Stimulated activated CD4-positive, alpha-beta T cell treated with anti-CD3 and anti-CD28 coated beads, Interleukin-2, amount 100 ng/mL, for 4 hours (primary cell): ENCODE results near the gene TACR2.

ENCODE experiments used
- DNase-seq: peaks from one replicate; pipeline ENCODE4 v3.0.0-alpha.2; 2020; ENCODE audit warnings: low read depth

TACR2 gene

DNA sequence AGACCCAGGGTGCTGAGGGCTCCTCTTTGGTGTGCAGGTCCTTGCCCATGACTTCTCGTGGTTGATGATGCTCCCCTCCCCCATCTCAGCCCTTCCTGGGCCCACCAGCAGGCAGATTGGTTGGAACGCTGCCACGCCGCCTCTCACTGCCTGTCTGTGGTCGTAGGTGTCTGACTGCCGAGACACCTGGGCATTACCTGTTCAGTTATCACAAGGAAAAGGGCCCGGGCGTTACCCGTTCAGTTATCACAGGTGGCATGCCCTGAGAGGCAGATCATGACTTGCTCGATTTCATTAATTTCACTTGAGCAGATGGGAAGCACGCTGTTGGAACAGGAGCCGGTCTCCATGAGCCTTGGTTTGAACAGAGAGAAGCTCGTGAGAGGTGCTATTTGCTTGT is 42.5 kb downstream of the TACR2 start:
- DNase-seq, result no peak

GRCh38 chr10:69372126-69372980 is 44.4 kb downstream of the TACR2 start:
- DNase-seq, result no peak

- no peak for DNase-seq
Measured at GRCh38 chr10:69367469-69367868, 49.2 kb downstream of the TACR2 start.

DNA sequence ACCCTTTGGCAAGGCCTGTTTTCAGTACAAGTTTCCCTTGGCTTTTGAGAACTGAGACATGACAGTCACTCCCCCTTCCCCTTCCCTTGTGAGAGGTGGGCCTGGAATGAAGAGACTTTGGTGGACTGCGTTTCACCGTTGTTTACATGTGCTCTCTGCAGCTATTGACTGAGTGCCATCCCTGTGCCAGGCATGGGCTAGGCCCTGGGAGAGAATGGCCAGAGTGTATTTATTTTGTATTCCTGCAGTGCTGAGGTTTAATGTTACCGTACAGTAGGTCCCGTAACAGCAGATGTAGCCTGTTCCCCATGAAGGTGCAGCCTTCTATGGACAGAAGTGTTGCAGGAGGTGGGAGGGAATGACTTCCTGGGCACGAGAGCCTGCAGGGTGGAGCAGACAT is 50.0 kb downstream of the TACR2 start:
- no peak for DNase-seq

DNA sequence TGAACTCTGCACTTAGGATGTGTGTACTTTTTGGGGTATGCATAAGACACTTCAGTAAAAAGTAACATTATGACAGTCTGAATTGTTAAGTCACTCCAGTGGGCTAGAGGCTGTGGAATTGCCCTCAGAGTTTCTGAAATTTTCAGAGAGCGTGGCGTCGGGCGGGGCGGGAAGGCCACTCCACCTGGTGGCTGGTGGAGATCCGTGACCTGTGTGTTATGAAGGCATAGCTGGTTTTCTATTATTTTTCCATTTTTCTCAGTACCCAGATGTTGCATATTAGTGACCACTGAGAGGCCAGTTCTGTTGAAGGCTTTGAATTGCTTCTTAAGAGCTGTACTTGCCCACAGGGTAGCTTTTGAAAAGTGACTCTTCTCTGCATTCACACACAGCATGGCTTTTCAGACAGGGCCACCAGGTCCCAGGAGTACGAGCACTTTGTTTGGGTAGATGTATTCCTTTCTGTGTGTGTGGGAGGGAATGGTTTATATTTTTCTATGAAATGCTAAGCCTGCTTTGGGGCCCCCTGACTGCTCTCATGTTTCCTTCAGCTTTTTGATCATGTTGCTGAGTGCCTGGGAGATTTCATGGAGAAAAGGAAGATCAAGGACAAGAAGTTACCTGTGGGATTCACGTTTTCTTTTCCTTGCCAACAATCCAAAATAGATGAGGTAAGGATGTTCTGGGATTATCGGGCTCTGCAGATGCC is 52.3 kb downstream of the TACR2 start:
- no peak for DNase-seq

GRCh38 chr10:69363666-69364065 is 53.1 kb downstream of the TACR2 start:
- DNase-seq, result no peak

- no peak for DNase-seq
Measured at GRCh38 chr10:69362471-69362954, 54.2 kb downstream of the TACR2 start.

DNA sequence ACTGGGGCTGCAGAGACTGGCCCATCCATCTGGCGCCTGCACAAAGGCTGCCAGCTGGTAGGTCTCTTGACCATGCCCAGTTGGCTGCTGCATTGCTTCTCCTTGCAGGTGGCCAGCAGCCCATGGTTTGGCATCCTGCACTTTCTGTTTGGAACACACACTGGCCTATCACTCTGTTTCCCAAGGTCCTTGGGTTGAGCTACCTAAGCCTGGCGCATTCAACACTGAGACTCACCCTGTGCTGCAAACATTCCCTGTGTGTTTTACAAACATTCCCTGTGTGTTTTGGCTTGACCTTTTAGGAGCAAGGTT is 55.5 kb downstream of the TACR2 start:
- DNase-seq, result no peak

DNA sequence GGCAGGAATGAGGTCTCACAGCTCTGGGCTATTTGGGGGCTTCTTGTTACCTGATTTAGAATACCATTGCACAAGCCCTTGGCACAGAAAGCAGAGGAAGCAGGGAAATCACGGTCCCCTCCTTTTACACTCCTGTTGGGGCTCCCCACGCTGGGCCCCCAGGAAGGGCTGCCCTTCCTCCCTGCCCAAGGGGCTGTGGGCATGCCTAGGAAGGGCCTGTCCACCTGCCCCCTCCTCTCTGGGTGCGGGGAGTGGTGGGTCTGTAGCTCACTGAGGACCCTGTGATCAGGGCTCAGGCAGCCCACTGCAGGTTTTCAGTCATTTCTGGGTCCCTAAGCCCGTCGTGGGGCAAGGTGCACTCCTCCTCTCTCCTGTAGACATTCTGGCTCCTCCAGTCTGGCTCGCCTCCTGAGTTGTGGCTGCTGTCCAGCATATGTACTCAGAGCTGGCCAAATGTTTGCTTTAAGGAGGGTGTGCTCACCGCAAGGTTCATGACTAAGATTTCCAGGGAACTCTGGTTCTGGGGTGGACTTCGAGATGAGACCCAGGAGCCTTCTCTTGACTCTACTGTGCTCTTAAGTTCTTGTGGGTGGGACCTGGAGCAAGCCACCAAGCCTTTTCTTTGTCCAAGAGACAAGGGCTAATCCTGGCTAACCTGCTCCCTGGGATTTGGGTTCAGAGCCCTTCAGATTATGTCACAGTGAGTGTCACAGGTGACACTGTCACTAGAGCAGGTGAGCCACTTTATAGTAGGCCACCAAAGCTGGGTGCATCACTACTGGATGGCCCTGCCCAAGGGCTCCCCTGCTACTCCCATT is 56.0 kb downstream of the TACR2 start:
- no peak for DNase-seq

DNA sequence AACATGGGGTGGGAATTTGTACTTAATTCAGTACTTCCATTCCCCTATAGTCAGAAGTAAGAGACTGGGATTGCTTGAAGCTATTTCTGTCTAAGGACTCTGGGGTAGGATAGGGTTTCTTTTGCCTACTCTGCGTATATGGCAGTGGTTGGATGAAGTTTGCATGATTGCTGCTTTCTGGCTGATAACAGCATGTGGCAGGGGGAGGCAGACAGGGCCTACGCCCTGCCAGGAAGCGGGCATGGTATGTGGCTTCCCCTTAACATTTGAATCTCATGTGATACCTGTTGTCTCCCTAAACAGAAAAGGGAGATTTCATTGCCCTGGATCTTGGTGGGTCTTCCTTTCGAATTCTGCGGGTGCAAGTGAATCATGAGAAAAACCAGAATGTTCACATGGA is 57.1 kb downstream of the TACR2 start:
- DNase-seq, result no peak

DNA sequence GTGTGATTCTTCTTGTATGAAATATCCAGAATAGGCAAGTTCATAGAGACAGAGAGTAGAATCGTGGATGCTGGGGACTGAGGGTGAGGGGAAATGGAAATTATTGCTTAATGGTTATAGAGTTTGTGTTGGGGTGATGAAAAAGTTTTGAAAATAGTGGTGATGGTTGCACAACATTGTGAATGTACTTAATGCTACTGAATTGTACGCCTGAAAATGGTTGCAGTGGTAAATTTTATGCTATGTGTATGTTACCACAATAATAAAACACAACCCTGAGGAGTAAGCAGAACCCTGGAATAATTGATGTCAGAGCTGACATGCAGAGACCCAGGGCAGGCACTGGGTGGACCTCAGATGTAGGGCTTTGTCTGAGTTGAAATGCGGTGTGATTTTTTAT is 57.6 kb downstream of the TACR2 start:
- DNase-seq, result no peak

GRCh38 chr10:69358148-69358795 is 58.4 kb downstream of the TACR2 start:
- DNase-seq, result no peak

- DNase-seq, result no peak
Measured at GRCh38 chr10:69356187-69356586, 60.5 kb downstream of the TACR2 start.

- DNase-seq, result no peak
Measured at GRCh38 chr10:69353977-69354635, 62.6 kb downstream of the TACR2 start.
